ELR (cell line): ENCODE measurements around the gene UCHL3.
A peak's percentile ranks its signal among the peaks of the same experiment; 100 is the strongest.

Experiments
- DNase-seq: peaks from one replicate; pipeline ENCODE4 v3.0.0-alpha.2; 2015; ENCODE audit warnings: low read depth

UCHL3 gene

DNA sequence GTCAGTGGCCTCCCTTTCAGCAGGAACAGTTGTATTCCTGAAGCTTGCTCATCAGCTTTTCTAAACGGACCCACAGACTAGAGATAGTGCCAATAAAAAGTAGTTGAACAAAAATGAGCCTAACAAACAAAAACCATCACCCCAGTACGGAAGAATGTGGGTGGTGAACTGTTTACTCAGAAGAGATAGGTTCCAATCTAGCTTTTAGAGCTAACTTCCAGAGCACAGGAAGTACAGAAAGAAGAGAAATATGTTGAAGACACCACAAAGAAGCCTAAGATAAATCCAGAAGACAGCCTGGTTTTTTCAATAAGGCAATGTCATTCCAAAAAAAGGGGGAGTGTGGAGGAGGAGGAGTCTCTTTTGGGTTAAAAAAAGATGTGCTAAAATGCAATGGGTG is 83.7 kb downstream of the UCHL3 start:
- DNase-seq: peak; percentile 92

- peak; percentile 57 for DNase-seq
Measured at GRCh38 chr13:75635101-75635827, 85.7 kb downstream of the UCHL3 start.

- DNase-seq: peak; percentile 75
Measured at GRCh38 chr13:75635828-75636435, 86.3 kb downstream of the UCHL3 start, which contains the start of gene LMO7. TSS of gene LMO7 (plus strand) at chr13:75636330. CDS start at chr13:75636658, 328 bp downstream.

DNA sequence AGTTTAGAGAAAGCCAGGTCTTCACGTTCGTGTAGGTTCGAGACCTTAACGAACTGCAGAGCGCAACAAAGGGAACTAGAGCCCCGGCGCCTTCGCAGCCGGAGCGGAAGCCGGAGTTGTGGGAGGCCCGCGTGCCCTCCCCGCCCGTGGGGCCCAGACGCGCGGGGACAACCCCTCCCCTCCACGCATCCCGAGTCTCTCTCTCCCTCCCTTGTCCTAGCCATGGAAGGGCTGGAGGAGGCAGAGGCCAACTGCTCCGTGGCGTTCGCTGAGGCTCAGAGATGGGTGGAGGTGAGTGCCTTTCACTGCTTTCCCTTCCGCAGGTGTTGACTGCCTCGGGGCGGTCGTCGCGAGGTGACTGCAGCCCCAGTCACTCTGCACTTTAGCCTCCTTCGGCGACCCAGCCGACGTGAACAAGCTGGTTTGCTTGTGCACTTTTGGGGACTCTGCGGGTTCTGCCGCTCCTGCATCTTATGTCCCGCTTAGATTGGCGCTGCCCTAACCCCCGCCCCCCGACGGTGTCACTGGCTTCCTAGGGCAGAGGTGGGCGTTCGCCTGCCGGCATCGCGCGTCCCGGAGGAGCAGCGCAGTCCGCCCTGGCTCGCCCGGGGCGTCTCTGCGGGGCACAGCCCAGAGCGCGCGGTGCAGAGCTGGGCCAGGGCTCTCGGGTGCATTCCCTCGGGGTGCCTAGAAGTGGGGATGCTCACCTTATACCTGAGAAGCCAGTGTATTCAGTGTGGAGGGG is 87.0 kb downstream of the UCHL3 start:
- DNase-seq: peak; percentile 69

DNA sequence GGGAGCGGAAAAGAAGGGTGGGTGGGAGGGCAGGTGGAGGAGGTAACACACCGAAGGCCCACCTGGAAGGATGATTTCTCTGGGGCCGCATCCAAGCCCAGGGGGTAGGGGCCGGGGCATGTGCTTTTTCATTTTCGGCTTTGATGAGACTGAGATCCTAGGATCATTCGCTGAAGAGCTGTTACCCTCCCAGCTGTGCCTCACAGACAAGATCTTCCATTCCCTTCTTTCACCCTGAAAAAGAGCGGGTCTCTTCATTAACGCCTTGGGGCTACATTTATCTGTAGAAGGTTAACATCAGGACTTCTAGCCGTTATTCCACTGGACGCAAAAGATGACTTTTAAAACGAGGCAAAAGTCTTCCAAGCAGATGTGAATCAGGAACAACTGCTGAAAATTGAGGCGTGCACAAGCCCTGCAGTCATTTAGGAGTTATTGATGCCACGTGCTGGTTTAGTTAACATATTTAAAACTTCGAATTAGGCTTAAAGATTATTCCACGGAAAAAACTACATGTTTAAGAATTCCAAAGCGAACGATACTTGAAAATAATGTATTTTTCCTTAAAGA is 87.7 kb downstream of the UCHL3 start:
- peak; percentile 45 for DNase-seq

- DNase-seq: no peak
Measured at GRCh38 chr13:75639454-75639853, 89.9 kb downstream of the UCHL3 start.

DNA sequence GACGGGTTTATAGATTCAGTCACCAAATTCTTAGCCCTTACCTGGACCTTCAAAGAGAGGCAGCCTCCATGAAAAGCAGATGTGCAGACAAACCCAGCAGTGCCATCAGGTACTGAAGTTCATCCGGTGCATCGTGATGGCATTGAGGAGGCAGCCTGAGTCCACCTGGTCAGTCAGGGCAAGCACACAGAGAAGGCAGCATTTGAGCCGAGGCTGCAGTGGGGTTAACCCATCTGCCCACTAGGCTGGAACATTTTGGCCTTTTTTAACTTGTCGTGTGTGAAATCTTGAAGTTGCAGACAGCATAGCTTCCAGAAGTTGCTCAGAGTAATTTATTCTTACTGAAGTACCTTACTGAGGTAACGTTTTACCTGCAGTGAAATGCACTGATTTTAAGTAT is 91.4 kb downstream of the UCHL3 start:
- DNase-seq: no peak

GRCh38 chr13:75643182-75643581 is 93.6 kb downstream of the UCHL3 start:
- DNase-seq: no peak

GRCh38 chr13:75643693-75644092 is 94.1 kb downstream of the UCHL3 start:
- no peak for DNase-seq

GRCh38 chr13:75645141-75645540 is 95.5 kb downstream of the UCHL3 start:
- no peak for DNase-seq

- DNase-seq: no peak
Measured at GRCh38 chr13:75647126-75647784, 97.7 kb downstream of the UCHL3 start.

DNA sequence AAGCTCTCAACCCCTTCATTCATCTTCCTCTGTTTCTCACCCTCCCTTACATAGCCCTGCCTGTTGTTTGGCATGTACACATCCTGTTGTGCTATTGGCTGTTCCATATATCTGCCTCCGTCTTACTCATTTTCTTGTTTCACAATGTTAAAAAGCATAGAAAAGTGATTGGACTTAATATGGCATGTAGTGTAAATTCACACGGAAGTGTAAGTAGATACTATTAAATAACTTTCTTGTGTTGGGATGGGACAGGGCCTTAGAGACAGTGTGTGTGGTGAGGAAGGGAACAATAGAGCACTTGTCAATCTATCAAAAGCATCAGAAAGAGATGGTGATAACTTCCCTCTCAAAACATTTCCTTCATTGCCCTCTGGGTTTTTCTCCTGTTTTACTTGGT is 98.9 kb downstream of the UCHL3 start:
- no peak for DNase-seq

DNA sequence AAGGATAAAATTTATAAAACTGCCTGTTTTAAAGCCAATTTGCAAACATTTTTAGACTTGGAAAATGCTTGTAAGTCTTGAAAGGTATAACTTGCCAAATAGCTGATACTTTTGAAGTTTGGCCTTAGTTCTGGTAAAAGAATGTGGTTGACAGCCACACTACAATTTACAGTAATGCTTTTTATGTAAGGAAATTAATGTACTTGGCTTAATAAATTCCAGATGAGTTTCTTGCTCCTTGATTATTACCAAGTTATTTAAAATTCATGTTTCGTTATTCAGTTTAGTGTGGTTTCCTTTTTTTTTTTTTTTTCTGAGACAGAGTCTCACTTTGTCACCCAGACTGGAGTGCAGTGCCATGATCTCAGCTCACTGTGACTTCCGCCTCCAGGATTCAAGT is 101.4 kb downstream of the UCHL3 start:
- DNase-seq: no peak

DNA sequence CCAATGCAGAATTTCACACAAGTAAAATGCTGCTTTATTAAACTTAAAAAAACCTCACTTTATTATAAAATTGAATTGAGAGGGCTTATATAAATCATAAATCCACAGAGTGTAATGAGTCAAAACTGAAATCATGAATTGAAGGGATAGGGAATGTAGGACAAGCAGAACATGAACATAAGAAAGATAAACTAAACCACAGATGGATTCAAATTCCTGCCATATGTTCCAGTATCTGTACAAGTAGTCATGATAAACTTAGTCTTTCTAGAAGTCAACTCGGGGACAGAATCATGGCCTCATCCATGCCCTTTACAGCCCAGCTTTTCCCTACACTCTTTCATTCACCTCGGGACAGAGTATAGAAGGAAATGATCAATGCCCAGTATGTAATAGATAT is 103.1 kb downstream of the UCHL3 start:
- no peak for DNase-seq
